ENCODE results near the gene CFAP73.

- TF ChIP-seq EZH2 (IDR thresholded peaks at IDR 0.05) = no peak
- no peak for TF ChIP-seq CTCF (IDR thresholded peaks at IDR 0.05)
- no peak for TF ChIP-seq EZH2phosphoT487 (IDR thresholded peaks at IDR 0.05)
Measured at GRCh38 chr12:113142886-113143332, 6.6 kb upstream of the CFAP73 start.
